ENCODE results near the gene TRIP11. TPM values are rescaled to one million over a fixed set of nuclear protein-coding genes. Genes with fewer than 3 reads are reported as not detected.

The TRIP11 gene
- polyA plus RNA-seq (2011; rRNA removed) (22.8 and 35.5 TPM in 2 replicates), polyA minus RNA-seq (2011; rRNA and poly(A)+ RNA removed) (50.6 and 92.1 TPM in 2 replicates)

DNA sequence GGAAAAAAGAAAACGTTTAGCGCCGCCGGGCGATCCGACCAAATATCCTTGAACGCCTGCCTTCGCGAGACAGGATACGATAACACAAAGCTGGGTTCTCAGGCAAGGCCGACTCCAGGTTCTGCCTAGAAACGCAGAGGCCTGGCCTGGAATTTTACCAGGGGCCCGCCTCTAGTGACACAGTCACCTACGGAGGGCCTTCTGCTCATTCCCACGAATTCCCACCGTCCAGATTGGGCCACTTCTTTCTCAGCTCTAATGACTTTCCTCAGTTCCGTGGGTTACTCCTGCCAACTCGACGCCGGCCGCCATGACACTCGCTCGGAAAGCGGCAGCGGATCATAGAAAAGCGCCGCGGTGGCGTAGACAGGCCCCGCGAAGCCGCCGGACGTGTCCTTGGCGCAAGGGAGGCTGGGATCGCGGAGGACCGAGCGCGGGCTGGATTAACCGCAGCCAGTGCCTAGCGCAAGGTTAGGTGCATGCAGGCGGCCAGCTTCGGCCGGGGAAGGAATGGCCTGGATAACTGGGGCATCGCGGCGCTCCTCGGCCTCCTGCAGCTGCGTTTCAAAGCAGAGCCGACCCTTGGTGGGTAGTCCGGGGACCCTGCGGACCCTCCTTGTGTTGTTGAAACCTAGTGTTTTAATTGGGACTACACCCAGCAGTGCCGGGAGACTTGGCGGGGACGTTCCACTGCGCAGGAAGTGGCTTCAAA lies at the start of gene TRIP11:
Gene TRIP11, minus strand, starts transcription at position 341 of the 712 bp plus-strand sequence. CDS start 374 bp downstream, outside the sequence.
- Histone ChIP-seq H3K27ac (ENCODE audit: low read depth, low read length) (peak within 1 kb of the TSS; percentile 100), H3K27me3 (ENCODE audit: control insufficient read depth, insufficient read depth, low read length) (no peaks in the 10 kb centered on the region), H3K4me3 (ENCODE audit: low read depth, low read length) (peak within 1 kb of the TSS; percentile 86), H3K9me3 (ENCODE audit: control insufficient read depth, insufficient read depth, low read length) (no peaks in the 10 kb centered on the region)
- CTCF ChIA-PET: interaction anchor here (1.1 kb wide), 1 partner anchor 66 kb away, joined by 4 read pairs; the partner anchor contains the start of gene ATXN3
- POLR2A ChIA-PET: interaction anchor here (0.5 to 2.0 kb wide), 10 partner anchors 10 to 181 kb away, joined by 3 to 15 read pairs (median 4); partner anchors contain the start of genes ATXN3, CPSF2, FBLN5 and NDUFB1
- peak; percentile 88 for DNase-seq (ENCODE audit: low read depth, low spot score)
- TF ChIP-seq, protein P1, sequence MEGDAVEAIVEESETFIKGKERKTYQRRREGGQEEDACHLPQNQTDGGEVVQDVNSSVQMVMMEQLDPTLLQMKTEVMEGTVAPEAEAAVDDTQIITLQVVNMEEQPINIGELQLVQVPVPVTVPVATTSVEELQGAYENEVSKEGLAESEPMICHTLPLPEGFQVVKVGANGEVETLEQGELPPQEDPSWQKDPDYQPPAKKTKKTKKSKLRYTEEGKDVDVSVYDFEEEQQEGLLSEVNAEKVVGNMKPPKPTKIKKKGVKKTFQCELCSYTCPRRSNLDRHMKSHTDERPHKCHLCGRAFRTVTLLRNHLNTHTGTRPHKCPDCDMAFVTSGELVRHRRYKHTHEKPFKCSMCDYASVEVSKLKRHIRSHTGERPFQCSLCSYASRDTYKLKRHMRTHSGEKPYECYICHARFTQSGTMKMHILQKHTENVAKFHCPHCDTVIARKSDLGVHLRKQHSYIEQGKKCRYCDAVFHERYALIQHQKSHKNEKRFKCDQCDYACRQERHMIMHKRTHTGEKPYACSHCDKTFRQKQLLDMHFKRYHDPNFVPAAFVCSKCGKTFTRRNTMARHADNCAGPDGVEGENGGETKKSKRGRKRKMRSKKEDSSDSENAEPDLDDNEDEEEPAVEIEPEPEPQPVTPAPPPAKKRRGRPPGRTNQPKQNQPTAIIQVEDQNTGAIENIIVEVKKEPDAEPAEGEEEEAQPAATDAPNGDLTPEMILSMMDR (IDR thresholded peaks at IDR 0.05; ENCODE audit: low read depth, low read length): no peak

DNA sequence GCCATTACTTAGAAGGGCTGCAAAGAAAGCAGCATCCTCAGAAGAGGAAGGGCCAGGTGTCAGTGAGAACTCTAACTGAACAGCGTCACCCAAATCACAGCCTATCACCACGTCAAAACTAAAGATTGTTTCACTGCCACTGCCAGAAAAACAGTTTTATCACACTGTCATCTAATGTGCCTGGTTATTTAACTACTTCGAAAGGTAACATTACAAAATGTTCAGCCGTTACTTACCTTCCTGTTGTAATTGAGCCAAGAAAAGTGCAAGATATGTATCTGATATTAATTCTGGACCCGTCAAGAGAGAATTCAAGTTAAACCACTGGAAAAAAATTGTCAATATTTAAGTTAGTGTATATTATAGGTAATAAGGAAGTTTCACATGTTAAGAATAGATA lies 48.6 kb upstream of the TRIP11 start:
- no peak for DNase-seq (ENCODE audit: low read depth, low spot score)
- Histone ChIP-seq H3K27me3 (ENCODE audit: control insufficient read depth, insufficient read depth, low read length) (no peaks in the 10 kb centered on the region), H3K4me3 (ENCODE audit: low read depth, low read length) (no peak overlapping the region), H3K27ac (ENCODE audit: low read depth, low read length) (no peak overlapping the region), H3K9me3 (ENCODE audit: control insufficient read depth, insufficient read depth, low read length) (no peaks in the 10 kb centered on the region)
- TF ChIP-seq, protein P1 (IDR thresholded peaks at IDR 0.05; ENCODE audit: low read depth, low read length): no peak
- POLR2A ChIA-PET: no interaction called here
- CTCF ChIA-PET: interaction anchor here (1.9 kb wide), 1 partner anchor 18 kb away, joined by 11 read pairs; the partner anchor contains the start of gene ATXN3

DNA sequence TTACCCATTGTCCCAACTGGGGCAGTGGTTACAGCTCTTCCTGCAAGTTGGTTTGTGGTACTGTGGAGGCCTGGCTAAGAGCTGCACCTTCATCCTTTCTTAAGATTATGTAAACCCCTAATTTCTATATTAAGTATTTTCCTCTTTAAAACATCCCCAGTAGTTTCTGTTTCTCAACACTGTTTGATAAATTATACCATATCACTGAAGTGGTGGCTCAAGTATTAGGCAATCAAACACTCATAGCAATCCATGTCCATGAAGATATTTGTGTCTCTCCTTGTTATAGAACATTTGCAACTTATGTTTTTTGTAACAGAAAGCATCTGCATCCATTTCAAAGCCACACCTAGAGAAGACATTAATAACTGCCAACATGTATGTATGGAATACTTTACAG lies 34.7 kb upstream of the TRIP11 start:
- no peak overlapping the region for H3K27ac ChIP-seq (ENCODE audit: low read depth, low read length)
- TF ChIP-seq, protein P1 (IDR thresholded peaks at IDR 0.05; ENCODE audit: low read depth, low read length): no peak
- H3K4me3 ChIP-seq (ENCODE audit: low read depth, low read length): no peak overlapping the region
- no peak for DNase-seq (ENCODE audit: low read depth, low spot score)
- no peaks in the 10 kb centered on the region for H3K27me3 ChIP-seq (ENCODE audit: control insufficient read depth, insufficient read depth, low read length)
- H3K9me3 ChIP-seq (ENCODE audit: control insufficient read depth, insufficient read depth, low read length): no peaks in the 10 kb centered on the region
- ChIA-PET CTCF (no interaction called here), POLR2A (no interaction called here)

GRCh38 chr14:92058006-92058917 lies 18.4 kb upstream of the TRIP11 start:
- Histone ChIP-seq H3K27ac (ENCODE audit: low read depth, low read length) (no peak overlapping the region), H3K9me3 (ENCODE audit: control insufficient read depth, insufficient read depth, low read length) (no peaks in the 10 kb centered on the region), H3K4me3 (ENCODE audit: low read depth, low read length) (no peak overlapping the region), H3K27me3 (ENCODE audit: control insufficient read depth, insufficient read depth, low read length) (no peaks in the 10 kb centered on the region)
- ChIA-PET CTCF (interaction anchor here (1.3 kb wide), 2 partner anchors 48 to 61 kb away, joined by 5 to 7 read pairs; partner anchors contain the start of gene ATXN3), POLR2A (no interaction called here)
- no peak for DNase-seq (ENCODE audit: low read depth, low spot score)
- TF ChIP-seq, protein P1 (IDR thresholded peaks at IDR 0.05; ENCODE audit: low read depth, low read length): no peak
